CD14-positive monocyte (primary cell): ENCODE data around the gene HOXD10. TPM values are rescaled to one million over a fixed set of nuclear protein-coding genes. Genes with fewer than 3 reads are reported as not detected.

Experiments used
- DNase-seq, 3 donors: peaks; one replicate each; pipeline ENCODE4 v3.0.0-alpha.2; 2011 to 2022
- H2AFZ ChIP-seq: 2 replicates; pipeline ENCODE4 v1.6.0; 2012; ENCODE audit warnings: mild to moderate bottlenecking, low read depth, low read length, inconsistent platforms; ENCODE audit not compliant: insufficient read depth, poor library complexity, severe bottlenecking
- H3K27ac ChIP-seq, 2 donors: 1 replicate in 1 of 2; 2 replicates in 1 of 2; pipeline ENCODE4 v1.5.1; 2012 to 2013; ENCODE audit warnings: low read length in 2 of 2, control low read depth in 1 of 2, inconsistent platforms in 1 of 2, low read depth in 1 of 2, mild to moderate bottlenecking in 1 of 2
- H3K27me3 ChIP-seq, 2 donors: one replicate each; pipeline versions ENCODE4 v1.6.0 to v1.6.1; 2011 to 2013; ENCODE audit warnings: low read length in 2 of 2; ENCODE audit not compliant: control insufficient read depth in 2 of 2, insufficient read depth in 2 of 2
- H3K36me3 ChIP-seq, 2 donors: replicated peaks in 1 of 2; 1 replicate in 1 of 2; 2 replicates in 1 of 2; pipeline versions ENCODE4 v1.5.1 to v1.6.1; 2012 to 2013; ENCODE audit warnings: low read length in 2 of 2, control low read depth in 1 of 2, inconsistent platforms in 1 of 2, mild to moderate bottlenecking in 1 of 2; ENCODE audit not compliant: insufficient read depth in 2 of 2, control insufficient read depth in 1 of 2
- H3K4me1 ChIP-seq, 2 donors: 1 replicate in 1 of 2; 2 replicates in 1 of 2; pipeline versions ENCODE4 v1.5.1 to v1.6.1; 2012 to 2013; ENCODE audit warnings: low read length in 2 of 2, control low read depth in 1 of 2, inconsistent platforms in 1 of 2, mild to moderate bottlenecking in 1 of 2, moderate library complexity in 1 of 2; ENCODE audit not compliant: insufficient read depth in 2 of 2, control insufficient read depth in 1 of 2
- H3K4me2 ChIP-seq: replicated peaks from 2 replicates; pipeline ENCODE3; 2012; ENCODE audit warnings: low read length, moderate library complexity, mild to moderate bottlenecking; ENCODE audit not compliant: poor library complexity, severe bottlenecking; ENCODE audit errors: extremely low read depth
- H3K4me3 ChIP-seq, 3 experiments: fragments of 200-600 bp in 1 of 3; sonication (generic) in 1 of 3; replicated peaks in 1 of 3; 1 replicate in 2 of 3; 2 replicates in 1 of 3; pipeline ENCODE4 v1.5.1; 2011 to 2013; ENCODE audit warnings: low read length in 3 of 3, mild to moderate bottlenecking in 3 of 3, control low read depth in 2 of 3, low read depth in 2 of 3, inconsistent platforms in 1 of 3, moderate library complexity in 1 of 3
- H3K79me2 ChIP-seq: 2 replicates; pipeline ENCODE4 v1.6.0; 2012; ENCODE audit warnings: mild to moderate bottlenecking, control low read depth, inconsistent platforms, low read length, moderate library complexity; ENCODE audit not compliant: insufficient read depth
- H3K9ac ChIP-seq: 2 replicates; pipeline ENCODE4 v1.6.0; 2017; ENCODE audit warnings: low read length, mild to moderate bottlenecking; ENCODE audit not compliant: insufficient read depth, poor library complexity, severe bottlenecking
- H3K9me3 ChIP-seq, 2 donors: replicated peaks in 1 of 2; 1 replicate in 1 of 2; 2 replicates in 1 of 2; pipeline versions ENCODE4 v1.5.1 to v1.6.1; 2012 to 2013; ENCODE audit warnings: low read length in 2 of 2, control low read depth in 1 of 2; ENCODE audit not compliant: control insufficient read depth in 1 of 2, insufficient read depth in 1 of 2
- H4K20me1 ChIP-seq: 2 replicates; pipeline ENCODE4 v1.6.0; 2012; ENCODE audit warnings: mild to moderate bottlenecking, low read length, control low read depth, moderate library complexity; ENCODE audit not compliant: insufficient read depth
- H3K27ac Mint-ChIP-seq, 7 donors: one replicate each; pipeline ENCODE4 v1.8.0; 2020; ENCODE audit warnings: mild to moderate bottlenecking in 7 of 7, mixed read lengths in 7 of 7, moderate library complexity in 6 of 7, inconsistent platforms in 2 of 7
- H3K27me3 Mint-ChIP-seq, 3 donors: one replicate each; pipeline ENCODE4 v1.8.0; 2021 to 2022; ENCODE audit warnings: low read depth in 3 of 3, mild to moderate bottlenecking in 3 of 3, mixed read lengths in 3 of 3, moderate library complexity in 3 of 3, inconsistent platforms in 1 of 3
- H3K36me3 Mint-ChIP-seq, 2 donors: one replicate each; pipeline ENCODE4 v1.8.0; 2020; ENCODE audit warnings: mixed read lengths in 2 of 2, inconsistent platforms in 1 of 2, mild to moderate bottlenecking in 1 of 2
- H3K4me1 Mint-ChIP-seq: one replicate; pipeline ENCODE4 v1.8.0; 2020; ENCODE audit warnings: mild to moderate bottlenecking, mixed read lengths
- H3K4me3 Mint-ChIP-seq, 2 donors: one replicate each; pipeline ENCODE4 v1.8.0; 2020; ENCODE audit warnings: mild to moderate bottlenecking in 2 of 2, mixed read lengths in 2 of 2, moderate library complexity in 1 of 2
- H3K9me3 Mint-ChIP-seq, 7 donors: one replicate each; pipeline ENCODE4 v1.8.0; 2020 to 2022; ENCODE audit warnings: mixed read lengths in 7 of 7, mild to moderate bottlenecking in 6 of 7, moderate library complexity in 6 of 7, inconsistent platforms in 2 of 7
- WGBS: methylation state at CpG from one replicate; pipeline ENCODE4 v1.1.5; 2013; ENCODE audit warnings: missing lambda C conversion rate; ENCODE audit not compliant: insufficient coverage; 5-methylcytosine and 5-hydroxymethylcytosine counted together
- intact Hi-C, 2 donors: fragments of 100-400 bp; cut with micrococcal nuclease; formaldehyde crosslinking; loops; one replicate each; pipeline versions ENCODE4 v1.15.0 to v1.15.1; 2023
- polyA plus RNA-seq, 3 donors: library from polyadenylated mRNA; depleted of rRNA in 1 of 3; unstranded in 2 of 3; stranded (reverse) in 1 of 3; fragments of 300-500 nt in 2 of 3; fragments of >200 nt in 1 of 3; fragmentation: Illumina TruSeq in 2 of 3; gene quantifications; 1 replicate in 2 of 3; 2 replicates in 1 of 3; pipeline ENCODE4 v1.2.3, GENCODE V29; 2012 to 2021
- TF ChIP-seq, protein P1 (sequence below): fragments of 200-600 bp; IDR thresholded peaks from one replicate; pipeline ENCODE4 v1.8.0; 2022; ENCODE audit warnings: antibody characterized with exemption, mild to moderate bottlenecking

The HOXD10 gene
- polyA plus RNA-seq, 3 donors, result not detected

- DNase-seq, result no peak
- 17% methylated on average over 24 of the region's 29 CpGs for WGBS
- Histone ChIP-seq H3K4me2 (peak overlapping the region; percentile 64), H3K4me1 (peaks cover 8 to 11% of the 10 kb centered on the region in 2 donors), H3K4me3 (peak overlapping the region in 1 of 3 experiments; percentile 48), H3K36me3 (no peaks in the 10 kb centered on the region), H2AFZ (peak overlapping the region; percentile 44), H3K9me3 (peaks cover 0 to 89% of the 10 kb centered on the region in 2 donors), H3K27me3 (peaks cover 96 to 98% of the 10 kb centered on the region in 2 donors), H3K79me2 (no peaks in the 10 kb centered on the region), H3K9ac (no peak overlapping the region), H4K20me1 (no peaks in the 10 kb centered on the region), H3K27ac (no peak overlapping the region)
- peaks cover 97 to 99% (median 98%) of the 10 kb centered on the region in 3 donors for H3K27me3 Mint-ChIP-seq
- no peak overlapping the region for H3K27ac Mint-ChIP-seq
- peaks cover 28% of the 10 kb centered on the region for H3K4me1 Mint-ChIP-seq
- intact Hi-C loops, result no loop called here
- H3K4me3 Mint-ChIP-seq, result peak overlapping the region; percentile 79 to 98
- H3K9me3 Mint-ChIP-seq, result peaks cover 0 to 49% (median 26%) of the 10 kb centered on the region in 7 donors
- H3K36me3 Mint-ChIP-seq, result peaks cover 0 to 15% of the 10 kb centered on the region in 2 donors
- TF ChIP-seq, protein P1, sequence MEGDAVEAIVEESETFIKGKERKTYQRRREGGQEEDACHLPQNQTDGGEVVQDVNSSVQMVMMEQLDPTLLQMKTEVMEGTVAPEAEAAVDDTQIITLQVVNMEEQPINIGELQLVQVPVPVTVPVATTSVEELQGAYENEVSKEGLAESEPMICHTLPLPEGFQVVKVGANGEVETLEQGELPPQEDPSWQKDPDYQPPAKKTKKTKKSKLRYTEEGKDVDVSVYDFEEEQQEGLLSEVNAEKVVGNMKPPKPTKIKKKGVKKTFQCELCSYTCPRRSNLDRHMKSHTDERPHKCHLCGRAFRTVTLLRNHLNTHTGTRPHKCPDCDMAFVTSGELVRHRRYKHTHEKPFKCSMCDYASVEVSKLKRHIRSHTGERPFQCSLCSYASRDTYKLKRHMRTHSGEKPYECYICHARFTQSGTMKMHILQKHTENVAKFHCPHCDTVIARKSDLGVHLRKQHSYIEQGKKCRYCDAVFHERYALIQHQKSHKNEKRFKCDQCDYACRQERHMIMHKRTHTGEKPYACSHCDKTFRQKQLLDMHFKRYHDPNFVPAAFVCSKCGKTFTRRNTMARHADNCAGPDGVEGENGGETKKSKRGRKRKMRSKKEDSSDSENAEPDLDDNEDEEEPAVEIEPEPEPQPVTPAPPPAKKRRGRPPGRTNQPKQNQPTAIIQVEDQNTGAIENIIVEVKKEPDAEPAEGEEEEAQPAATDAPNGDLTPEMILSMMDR, result no peak
Measured at GRCh38 chr2:176087330-176088047, 29.1 kb upstream of the HOXD10 start.

GRCh38 chr2:176088048-176088936 is 28.3 kb upstream of the HOXD10 start:
- peak overlapping the region; percentile 44 for H2AFZ ChIP-seq
- no peaks in the 10 kb centered on the region for H3K36me3 ChIP-seq
- intact Hi-C loops, result no loop called here
- Mint-ChIP-seq H3K27me3 (peaks cover 93 to 98% (median 95%) of the 10 kb centered on the region in 3 donors), H3K9me3 (peaks cover 0 to 44% (median 26%) of the 10 kb centered on the region in 7 donors), H3K4me1 (peaks cover 31% of the 10 kb centered on the region), H3K27ac (no peak overlapping the region), H3K36me3 (peaks cover 0 to 15% of the 10 kb centered on the region in 2 donors), H3K4me3 (peak overlapping the region; percentile 79 to 98)
- DNase-seq, result peak in 2 of 3 donors; percentile 21 to 54
- no peak overlapping the region for H3K9ac ChIP-seq
- peaks cover 0 to 82% of the 10 kb centered on the region in 2 donors for H3K9me3 ChIP-seq
- 1% methylated on average over 33 of the region's 49 CpGs for WGBS
- no peak overlapping the region for H3K27ac ChIP-seq
- no peaks in the 10 kb centered on the region for H3K79me2 ChIP-seq
- peaks cover 91 to 94% of the 10 kb centered on the region in 2 donors for H3K27me3 ChIP-seq
- TF ChIP-seq, protein P1, result peak; percentile 77
- H3K4me2 ChIP-seq, result peak overlapping the region; percentile 64
- no peaks in the 10 kb centered on the region for H4K20me1 ChIP-seq
- peak overlapping the region in 1 of 3 experiments; percentile 48 for H3K4me3 ChIP-seq
- H3K4me1 ChIP-seq, result peaks cover 11 to 19% of the 10 kb centered on the region in 2 donors
